Activated T-cell treated with anti-CD3 and anti-CD28 coated beads for 24 hours (primary cell): Measurements from ENCODE around the gene FAM227B.
"Not testable (repeated sequence)": the region's sequence is repeated elsewhere in the genome, so short reads cannot be mapped to it uniquely, and the experiment has no call there.

Experiments used
- DNase-seq: peaks from one replicate; pipeline ENCODE4 v3.0.0-alpha.2; 2020; ENCODE audit warnings: low read depth

The FAM227B gene

DNA sequence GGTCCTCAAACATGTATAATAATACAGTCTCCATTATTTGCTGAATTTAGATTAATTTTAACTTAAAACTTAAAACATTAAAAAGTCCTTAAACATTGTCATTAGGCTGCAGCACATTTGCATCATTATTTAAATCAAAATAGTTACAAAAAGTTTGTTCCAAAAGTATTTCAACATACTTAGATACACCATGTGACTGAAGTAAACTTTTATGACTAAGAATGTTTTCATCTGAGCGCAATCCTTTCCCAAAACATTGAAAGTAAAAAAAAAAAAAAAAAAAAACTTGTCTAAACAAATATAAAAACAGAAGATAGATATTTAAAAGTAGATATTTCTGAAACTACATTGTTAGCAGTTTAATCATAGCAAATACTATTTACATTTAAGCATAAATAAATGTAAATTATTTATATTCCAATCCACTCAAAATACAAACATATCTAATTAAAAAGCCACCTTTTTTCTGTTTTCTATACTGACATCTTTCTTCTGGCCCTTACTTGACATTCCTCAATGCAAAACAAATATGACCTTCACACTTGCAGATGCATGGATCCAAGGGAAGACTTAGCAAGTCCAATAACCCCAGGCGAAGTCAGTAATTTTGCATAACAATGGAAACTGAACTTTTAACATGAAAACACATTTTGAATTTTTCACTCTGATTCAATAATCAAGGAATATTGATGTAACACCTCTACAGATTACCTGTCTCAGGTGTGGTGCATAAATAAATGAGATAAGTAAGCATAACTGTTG lies 10.3 kb downstream of the FAM227B start:
- DNase-seq, result no peak

DNA sequence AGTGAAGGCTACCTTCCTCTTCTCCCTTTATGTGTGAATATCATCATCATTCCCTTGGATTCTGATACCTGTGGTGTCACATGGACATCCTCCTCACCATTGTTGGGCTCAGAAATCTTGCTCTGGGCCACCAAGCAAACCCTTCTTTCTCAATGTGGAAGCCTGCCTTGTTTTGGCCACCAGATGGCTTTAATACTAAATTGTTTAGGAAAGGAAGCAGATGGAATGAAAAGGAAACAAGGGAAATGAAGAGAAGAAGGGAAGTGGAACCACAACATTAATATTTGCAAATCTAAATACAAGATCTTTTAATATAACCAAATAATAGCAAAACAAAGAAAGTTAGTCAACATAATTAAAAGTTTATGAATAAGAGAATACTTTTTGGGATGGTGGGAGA lies 14.0 kb downstream of the FAM227B start:
- no peak for DNase-seq

DNA sequence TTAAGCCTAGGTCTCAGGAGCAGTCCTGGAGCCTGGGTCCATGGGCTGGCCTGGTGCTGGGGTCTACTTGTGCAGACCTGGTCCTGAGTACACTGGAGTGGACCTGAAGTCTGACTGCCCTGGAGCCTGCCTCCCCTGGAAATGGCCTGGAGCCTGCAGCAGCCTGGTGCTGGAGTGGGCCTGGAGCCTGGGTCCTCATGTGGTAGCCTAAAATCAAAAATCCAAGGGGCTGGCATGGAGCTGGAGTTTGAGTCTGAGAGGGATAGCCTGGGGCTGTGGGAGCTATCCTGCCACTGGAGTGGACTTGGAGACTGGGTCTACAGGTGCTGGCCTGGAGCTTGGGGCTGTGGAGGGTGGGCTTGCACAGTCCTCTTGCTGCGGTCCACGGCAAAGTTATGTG lies 15.0 kb downstream of the FAM227B start:
- DNase-seq, result no peak

DNA sequence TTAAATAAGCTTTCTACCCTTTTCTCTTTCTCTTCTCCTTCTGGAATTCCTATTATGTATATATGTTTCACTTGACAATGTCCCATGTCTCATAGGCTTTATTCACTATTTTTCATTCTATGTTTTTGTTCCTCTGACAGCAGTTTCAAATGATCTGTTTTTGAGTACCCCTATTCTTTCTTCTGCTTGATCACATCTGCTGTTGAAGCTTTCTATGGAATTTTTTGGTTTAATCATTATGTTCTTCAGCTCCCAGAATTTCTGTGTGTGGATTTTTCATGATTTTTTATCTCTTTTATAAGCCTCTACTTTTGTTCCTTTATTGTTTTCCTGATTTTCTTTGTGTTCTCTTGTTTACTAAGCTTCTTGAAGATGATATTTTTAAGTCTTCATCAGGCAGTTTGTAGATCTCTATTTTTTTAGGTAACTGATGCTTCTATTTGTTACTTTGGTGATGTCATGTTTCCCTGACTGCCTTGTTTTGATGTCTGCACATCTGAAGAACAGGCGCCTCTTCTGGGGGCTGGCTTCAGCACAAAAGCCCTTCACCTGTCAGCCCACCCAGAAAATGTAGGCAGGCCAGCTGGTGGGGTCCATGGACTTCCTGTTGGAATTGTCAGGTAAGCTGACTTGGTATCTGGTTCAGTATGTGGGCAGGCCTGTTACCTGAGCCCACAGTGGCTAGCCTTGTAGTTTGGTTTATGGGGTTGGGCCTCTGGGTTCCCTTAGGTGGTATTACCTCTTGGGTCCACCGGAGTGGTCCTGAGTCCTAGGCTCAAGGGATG lies 15.8 kb downstream of the FAM227B start:
- no peak for DNase-seq

DNA sequence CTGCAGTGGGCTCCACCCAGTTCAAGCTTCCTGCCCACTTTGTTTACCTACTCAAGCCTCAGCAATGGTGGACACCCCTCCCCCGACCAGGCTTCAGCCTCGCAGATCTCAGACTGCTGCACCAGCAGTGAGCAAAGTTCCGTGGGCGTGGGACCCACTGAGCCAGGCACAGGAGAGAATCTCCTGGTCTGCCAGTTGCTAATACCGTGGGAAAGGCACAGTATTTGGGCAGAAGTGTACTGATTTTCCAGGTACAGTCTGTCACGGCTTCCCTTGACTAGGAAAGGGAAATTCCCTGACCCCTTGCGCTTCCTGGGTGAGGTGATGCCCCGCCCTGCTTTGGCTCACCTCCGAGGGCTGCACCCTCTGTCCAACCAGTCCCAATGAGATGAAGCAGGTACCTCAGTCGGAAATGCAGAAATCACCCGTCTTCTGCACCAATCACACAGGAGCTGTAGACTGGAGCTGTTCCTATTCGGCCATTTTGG lies 27.7 kb downstream of the FAM227B start:
- not testable (repeated sequence) for DNase-seq

DNA sequence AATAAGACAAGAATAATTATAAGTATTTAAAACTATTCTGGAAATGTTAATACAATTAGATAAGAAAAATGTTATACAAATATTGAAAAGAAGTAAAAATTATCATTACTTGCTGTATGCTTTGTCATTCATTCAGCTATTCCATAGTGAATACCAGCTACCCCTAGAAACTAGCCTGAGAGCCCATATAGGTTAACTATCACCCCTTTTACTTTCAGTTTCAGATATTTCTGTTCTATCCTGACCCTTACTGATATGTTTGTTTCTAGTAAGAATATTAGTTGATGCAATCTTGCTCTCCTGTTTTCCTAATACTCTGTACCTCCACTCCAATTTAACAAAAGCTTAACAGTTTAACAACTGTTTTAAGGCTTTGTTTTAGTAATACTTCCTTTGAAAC lies 31.6 kb downstream of the FAM227B start:
- DNase-seq, result no peak

DNA sequence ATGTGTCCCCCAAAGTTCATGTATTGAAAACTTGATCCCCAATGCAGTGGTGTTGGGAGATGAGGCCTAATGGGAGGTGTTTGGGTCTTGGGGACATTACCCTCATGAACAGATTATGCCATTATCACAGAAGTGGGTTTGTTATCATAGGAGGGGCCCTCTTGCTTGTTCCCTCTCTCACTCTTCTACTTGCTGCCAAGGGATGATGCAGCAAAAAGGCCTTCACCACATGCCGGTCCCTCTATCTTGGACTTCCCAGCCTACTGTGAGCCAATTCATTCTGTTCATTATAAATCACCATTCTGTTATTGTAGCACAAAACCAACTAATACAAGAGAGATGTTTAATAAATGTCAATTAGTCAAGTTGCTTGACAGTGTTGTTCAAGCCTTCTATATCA lies 47.2 kb downstream of the FAM227B start:
- no peak for DNase-seq

DNA sequence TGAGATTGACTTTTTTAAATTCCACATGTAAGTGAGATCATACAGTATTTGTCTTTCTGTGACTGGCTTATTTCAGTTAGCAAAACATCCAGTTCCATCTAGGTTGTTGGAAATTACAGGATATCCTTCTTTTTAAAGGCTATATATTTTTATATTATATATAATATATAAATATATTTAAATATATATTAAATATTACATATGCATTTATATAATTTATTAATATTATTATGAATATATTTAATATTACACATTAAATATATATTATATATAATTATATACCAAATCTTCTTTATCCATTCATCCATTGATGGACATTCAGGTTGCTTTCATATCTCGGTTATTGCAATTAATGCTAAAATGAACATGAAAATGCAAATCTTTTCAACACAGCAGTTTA lies 49.9 kb downstream of the FAM227B start:
- DNase-seq, result no peak

DNA sequence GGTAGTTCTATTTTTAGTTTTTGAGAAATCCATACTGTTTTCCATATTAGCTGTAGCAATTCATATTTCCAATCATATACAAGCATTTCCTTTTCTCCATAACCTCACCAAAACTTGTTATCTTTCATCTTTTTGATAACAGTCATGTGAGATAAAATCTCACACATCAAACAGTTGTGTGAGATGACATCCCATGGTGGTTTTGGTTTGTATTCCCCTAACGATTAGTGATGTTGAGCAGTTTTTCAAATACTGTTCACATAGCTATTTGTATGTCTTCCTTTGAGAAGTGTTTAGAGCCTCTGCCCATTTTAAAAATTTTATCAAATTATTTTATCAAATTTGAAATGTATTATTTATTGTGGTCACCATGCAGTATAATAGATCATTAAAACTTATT lies 50.4 kb downstream of the FAM227B start:
- no peak for DNase-seq

DNA sequence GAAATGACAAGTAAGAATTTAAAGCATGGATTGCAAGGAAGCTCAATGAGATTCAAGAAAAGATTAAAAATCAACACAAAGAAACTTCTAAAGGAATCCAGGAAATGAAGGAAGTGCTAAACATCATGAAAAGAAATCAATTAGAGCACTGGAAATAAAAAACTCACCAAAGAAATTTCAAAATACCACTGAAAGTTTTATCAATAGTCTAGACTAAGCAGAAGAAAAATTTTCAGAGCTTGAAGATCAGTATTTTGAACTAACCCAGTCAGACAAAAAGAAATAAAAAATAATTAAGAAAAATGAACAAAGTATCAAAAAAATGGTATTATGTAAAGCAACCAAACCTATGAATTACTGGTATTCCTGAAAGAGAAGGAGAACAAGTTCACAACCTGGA lies 60.6 kb downstream of the FAM227B start:
- DNase-seq, result no peak

DNA sequence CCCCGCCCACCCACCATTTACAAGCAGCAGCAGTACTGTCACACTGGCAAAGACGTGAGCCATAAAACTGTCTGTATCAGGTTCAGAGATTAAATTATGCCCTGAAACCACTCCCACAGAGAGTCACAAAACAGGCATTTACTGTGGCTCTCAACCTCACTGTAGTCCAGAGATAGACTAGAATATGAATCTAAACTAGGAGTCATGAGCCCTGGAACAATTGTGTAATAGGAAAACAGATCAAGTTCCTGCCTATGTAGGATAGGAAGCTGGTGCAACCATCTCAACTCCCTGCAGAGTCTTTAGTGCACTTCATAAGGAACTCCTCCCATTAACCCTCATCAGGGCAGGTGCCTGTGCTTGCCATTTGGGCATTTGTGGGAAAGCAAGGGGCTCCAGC lies 61.7 kb downstream of the FAM227B start:
- DNase-seq, result no peak

DNA sequence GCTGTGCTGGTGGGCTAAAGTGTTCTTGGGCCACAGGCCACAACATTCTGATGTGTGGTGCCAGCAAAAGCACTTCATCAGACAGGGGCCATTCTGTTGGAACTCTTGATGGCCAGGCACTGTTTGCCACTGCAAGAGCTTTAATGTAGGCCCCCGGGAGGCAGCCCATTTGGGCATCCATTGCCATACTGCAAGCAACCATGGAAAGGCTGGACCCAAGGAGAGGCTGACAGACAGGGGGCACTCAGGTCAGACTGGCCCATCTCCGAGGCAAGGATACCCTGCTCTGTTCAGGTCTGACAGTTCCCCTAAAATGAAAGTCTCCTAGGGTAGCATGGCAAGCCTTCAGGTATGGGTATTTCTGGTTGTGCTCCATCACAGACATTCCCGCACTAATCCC lies 64.2 kb downstream of the FAM227B start:
- no peak for DNase-seq

DNA sequence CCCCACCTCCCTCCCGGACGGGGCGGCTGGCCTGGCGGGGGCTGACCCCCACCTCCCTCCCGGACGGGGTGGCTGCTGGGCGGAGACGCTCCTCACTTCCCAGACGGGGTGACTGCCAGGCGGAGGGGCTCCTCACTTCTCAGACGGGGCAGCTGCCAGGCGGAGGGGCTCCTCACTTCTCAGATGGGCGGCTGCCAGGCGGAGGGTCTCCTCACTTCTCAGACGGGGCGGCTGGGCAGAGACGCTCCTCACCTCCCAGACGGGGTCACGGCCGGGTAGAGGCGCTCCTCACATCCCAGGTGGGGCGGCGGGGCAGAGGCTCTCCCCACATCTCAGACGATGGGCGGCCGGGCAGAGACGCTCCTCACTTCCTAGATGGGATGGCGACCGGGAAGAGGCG lies 70.3 kb downstream of the FAM227B start:
- DNase-seq, result not testable (repeated sequence)

DNA sequence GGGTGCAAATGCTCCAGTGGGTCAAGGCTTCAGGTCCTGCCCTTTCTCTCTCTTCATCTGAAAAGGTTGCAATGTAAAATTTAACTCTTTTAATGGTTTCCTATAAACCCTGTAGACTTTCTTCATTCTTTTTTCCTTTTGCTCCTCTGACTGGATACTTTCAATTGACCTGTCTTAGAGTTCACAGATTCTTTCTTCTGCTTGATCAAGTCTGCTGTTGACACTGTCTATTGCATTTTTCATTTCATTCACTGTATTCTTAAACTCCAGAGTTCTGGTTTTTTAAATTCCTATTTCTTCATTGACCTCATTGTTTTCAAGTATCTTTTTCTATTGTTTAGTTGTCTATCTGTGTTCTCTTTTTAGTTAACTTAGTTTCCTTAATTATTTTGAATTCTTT lies 82.1 kb downstream of the FAM227B start:
- DNase-seq, result no peak

DNA sequence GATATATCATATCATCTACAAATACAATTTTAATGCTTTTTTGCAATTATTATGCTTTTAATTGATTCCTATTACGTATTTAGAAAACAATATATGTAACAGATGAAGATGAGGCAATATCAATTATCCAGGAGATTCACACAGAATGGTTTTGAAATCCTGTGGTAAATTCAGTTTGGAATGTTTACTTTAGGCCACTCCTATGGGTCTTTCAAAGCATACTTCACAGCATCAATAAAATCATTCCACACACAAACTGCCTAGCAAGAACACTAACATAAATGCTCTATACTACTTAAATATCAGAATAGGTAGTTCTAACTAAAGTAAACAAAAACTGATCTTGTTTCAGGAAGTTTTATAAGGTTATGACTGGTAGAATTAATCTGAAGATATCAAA lies 90.5 kb downstream of the FAM227B start:
- DNase-seq, result no peak

DNA sequence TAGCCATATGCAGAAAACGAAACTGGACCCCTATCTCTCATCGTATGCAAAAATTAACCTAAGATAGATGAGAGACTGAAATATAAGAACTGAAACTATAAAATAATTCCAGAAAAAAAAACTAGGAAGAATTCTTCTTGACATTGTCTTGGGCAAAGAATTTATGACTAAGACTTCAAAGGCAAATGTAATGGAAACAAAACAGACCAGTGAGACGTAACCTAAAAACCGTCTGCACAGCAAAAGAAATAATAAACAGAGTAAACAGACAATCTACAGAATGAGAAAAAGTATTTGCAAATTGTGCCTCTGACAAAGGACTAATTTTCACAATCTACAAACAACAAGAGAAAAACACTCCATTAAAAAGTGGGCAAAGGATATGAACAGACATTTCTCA lies 92.3 kb downstream of the FAM227B start:
- no peak for DNase-seq

DNA sequence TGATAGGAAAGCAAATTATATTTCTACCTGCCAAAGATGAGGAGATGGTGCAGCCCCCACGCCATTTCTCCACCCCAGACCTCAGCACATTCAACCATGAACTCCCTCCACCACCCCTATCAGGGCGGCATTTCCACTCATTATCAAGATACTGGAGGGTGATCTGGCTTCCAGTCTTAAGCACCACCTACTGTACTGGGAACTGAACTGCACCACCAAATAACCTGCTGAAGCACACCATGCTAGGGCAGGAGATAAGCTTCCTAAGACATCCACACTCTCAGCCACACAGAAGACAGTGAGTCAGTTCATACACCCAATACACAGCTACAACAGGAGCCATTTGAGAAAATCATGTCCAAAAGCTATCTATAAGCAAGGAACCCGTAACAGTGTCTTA lies 98.8 kb downstream of the FAM227B start:
- no peak for DNase-seq

DNA sequence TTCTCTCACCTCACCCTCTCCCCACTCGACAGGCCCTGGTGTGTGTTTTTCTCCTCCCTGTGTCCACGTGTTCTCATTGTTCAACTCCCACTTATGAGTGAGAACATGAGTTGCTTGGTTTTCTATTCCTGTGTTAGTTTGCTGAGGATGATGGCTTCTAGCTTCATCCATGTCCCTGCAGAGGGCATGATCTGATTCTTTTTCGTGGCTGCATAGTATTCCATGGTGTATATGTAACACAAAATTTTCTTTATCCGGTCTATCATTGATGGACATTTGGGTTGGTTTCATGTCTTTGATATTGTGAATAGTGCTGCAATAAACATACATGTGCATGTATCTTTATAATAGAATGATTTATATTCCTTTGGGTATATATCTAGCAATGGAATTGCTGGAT lies 107.9 kb downstream of the FAM227B start:
- DNase-seq, result not testable (repeated sequence)

DNA sequence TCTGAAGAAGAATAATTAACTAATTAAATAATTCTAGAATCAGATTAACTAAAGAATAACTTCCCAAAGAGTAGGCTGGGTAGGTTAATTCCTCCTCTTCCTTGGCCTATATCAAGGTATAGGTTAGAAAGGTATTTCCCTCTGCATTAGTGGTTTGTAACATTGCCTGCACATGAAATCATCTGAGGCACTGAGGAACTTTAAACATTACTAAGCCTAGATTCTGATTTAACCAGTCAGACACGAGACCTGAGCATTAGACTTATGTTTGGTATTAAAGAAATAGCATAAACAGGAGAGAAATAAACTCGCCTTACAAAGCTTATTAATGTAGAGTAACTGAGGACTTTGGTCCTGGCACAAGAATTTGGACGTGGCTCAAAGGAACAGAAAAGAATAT lies 113.4 kb downstream of the FAM227B start:
- DNase-seq, result no peak

DNA sequence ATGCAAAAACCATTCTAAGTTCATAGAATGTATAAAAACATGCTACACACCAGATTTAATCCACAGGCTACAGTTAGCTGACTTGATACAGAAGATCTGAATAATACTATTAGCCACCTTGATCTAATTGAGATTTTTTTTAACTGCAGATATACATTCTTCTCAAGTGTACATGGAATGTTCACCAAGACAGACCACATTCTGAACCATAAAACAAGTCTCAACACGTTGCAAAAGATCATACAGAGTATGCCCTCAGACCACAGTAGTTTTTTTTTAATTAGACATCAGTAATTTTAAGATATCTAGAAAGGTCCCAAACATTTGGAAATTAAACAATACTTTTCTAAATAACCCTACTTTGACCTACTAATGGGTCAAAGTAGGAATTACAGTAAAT lies 114.3 kb downstream of the FAM227B start:
- DNase-seq, result no peak

DNA sequence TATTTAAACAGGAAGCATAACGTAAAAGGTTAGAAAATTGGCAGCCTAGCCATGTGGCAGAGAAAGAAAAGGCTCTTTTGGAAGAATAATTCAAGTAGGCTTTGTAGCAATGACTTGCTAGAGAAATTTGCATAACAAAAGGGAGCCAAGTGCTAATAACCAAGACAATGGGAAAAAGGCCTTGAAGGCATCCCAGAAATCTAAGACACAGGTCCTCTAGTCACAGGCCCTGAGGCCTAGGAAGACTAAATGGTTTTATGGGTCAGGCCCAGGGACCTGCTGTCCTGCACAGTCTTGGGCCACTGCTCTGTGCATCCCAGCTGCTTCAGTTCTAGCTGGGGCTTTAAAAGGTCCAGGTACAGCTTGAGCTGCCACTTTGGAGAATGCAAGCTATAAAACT lies 119.0 kb downstream of the FAM227B start:
- no peak for DNase-seq

DNA sequence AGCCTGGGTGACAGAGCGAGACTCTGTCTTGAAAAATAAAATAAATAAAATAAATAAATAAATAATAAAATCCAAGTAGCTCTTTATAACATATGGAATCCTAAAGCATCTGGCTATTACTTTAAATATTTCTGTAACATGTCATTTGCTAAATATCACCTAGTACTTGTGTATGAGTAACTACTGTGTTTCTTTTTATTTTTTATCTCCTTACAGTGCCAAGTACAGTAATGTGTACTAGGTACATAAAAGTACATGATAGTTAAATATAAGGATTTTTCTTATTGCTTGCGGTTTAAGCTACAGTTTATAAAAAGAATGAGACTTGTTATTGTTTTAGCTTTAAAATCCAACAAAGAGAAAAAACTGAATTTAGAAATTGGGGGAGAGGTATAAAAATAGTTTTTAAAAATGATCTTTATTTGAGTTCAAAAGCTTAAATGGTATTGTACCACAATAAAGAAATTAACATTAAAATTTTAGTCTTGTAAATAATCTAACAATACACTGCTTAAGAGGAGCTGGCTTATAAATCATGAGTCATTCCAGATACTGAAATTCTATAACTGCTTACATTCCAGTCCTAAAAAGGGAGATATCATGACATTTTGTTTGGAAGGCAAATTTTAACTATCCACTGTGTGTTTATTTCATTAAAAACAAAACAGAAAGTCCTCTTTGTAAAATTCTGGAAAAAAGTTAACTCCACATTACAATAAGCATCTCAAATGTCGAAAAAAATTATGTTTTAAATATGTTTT lies 124.4 kb downstream of the FAM227B start:
- DNase-seq, result no peak

DNA sequence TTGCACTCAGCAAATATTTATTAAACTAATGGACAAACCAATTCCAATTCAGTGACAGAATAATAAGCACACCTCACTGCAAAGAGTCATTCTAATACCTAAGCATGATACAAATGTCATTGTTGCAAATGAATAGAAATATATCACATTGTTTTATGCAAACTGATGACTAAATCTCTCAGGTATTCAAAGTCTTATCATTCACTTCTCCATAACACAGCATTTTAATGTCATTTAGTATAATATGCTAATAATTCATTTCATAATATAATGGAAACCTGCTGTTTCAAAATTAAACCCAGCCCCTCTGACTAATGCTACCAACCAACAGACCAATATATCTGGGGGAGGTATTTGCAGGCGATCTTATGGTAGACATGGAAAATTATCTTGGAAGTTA lies 125.8 kb downstream of the FAM227B start:
- no peak for DNase-seq
